HG03460 (cell line): Measurements from ENCODE around the gene ANGPTL4.
A peak's percentile ranks its signal among the peaks of the same experiment; 100 is the strongest.

Experiments used
- ATAC-seq: cut with Tn5 transposase; IDR thresholded peaks from one replicate; pipeline ENCODE4 v1.9.1; 2021; ENCODE audit not compliant: unreplicated experiment

ANGPTL4 gene

GRCh38 chr19:8387688-8388611, 24.0 kb downstream of the ANGPTL4 start:
- no peak for ATAC-seq

DNA sequence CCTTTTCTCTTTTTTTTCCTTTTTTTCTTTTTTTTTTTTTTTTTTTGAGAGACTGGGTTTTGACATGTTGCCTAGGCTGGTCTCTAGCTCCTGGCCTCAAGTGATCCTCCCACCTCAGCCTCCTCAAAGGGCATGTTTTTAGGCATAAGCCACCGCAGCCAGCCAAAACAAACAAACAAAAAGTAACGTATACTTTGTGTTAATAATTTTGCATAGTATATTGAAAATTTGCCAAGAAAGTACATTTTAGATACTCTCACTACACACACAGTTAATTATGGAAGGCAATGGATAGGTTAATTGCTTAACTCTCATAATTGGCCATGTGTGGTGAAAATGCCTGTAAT, 24.6 kb downstream of the ANGPTL4 start:
- ATAC-seq, result no peak

DNA sequence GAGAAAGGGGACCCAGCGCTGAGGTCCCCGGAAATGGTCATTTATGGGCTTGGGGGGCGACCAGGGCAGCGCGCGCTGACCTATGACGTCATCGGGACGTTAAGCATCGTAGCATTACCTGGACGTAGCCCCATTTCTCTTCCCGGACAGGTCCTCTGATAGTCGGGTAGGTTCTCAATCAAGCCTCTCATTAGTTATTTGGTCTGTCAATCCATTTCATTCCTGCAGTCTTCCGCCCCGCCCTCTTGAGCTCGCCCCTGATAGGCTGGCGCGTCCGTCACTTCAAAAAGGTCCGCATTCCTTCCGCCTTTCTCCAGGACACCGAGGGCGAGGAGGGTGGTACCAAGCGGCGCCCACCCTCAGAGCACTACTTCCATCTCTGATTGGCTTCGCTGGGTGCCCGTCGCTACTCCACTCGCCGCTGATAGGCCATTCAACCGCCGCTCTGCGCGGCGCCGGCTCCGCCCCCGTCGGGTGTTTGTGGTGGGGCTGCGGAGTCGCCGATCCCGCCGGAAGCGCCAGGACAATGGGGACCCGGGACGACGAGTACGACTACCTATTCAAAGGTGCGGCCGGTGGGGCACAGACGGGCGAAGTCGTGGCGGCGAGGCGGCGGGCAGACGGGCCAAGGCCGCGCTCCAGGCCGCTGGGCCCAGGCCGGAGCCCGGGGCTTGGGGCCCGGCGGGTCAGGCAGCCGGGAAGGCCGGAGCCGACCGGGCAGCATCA, 26.1 kb downstream of the ANGPTL4 start, which contains the start of gene RAB11B:
TSS of gene RAB11B (plus strand) at position 470 of the 726 bp plus-strand sequence. CDS start at position 527, 57 bp downstream.
- peak; percentile 88 for ATAC-seq

DNA sequence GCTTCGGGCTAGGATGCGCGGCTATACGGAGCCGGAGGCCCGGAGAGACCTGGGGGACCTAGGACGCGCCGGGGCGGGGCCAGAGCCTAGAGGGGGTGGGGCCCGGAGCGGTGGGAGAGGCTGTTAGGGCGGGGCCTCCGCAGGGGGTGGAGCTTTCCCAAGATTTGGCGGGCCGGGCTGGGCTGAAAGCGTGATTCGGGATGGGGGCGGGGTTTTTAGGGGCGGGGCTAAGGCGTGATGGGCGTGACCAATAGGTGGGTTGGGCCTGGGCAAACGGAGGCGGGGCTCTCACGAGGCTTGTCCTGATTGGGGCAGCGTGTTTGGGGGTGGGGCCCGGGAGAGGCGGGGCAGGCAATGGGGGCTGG, 26.6 kb downstream of the ANGPTL4 start:
- peak; percentile 39 for ATAC-seq

- ATAC-seq, result no peak
Observed at GRCh38 chr19:8391198-8392016, 27.5 kb downstream of the ANGPTL4 start.

DNA sequence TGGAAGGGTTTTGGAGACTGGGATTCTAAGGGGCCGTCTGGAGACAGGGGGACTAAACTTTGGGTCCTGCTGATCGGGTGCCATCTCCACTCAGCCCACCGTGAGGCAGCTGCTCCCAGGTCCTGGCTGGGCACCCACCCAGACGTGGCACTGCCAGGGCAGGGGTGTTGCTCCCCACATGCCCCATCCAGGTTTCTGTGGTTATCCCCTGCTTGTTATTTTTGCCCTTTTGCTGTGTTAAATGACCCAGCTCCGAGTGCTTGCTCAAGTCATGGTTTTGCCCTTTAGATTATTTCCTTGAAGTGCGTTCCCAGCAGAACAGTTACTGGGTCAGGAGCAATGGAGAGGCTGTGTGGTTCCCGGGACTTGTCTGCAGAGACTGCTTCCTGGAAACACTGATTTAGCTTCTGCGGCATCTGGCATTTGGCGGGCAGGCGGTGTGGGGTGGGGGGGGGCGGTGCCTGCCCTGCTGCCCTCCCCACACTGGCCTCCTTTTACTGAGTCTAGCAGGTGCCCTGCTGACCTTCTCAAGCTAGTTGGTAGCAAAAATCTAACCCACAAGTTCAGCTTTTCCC, 28.1 kb downstream of the ANGPTL4 start:
- no peak for ATAC-seq

GRCh38 chr19:8393192-8393870, 29.4 kb downstream of the ANGPTL4 start:
- no peak for ATAC-seq

GRCh38 chr19:8393871-8394250, 29.9 kb downstream of the ANGPTL4 start:
- no peak for ATAC-seq

DNA sequence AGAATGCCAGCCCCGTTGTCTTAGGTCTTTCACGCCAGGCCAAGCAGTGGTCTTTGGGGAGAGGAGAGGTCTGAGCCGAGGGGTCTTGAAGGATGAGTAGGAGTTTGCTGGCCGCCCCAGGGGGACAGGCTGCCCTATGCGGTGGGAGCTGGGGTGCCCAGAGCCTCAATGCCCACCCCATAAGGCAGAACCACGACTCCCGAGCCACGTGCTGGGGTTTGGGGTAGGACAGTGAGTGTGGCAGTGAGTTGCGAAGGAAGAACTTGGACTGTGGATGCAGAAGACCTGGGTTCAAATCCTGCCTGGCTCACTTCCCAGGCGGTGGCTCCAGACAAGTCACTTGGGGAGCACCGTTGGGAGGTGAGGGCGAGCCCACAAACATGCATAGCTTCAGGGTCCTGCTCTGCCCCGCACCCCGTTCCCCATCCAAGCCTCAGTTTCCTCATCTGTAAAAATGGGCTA, 31.7 kb downstream of the ANGPTL4 start:
- no peak for ATAC-seq

DNA sequence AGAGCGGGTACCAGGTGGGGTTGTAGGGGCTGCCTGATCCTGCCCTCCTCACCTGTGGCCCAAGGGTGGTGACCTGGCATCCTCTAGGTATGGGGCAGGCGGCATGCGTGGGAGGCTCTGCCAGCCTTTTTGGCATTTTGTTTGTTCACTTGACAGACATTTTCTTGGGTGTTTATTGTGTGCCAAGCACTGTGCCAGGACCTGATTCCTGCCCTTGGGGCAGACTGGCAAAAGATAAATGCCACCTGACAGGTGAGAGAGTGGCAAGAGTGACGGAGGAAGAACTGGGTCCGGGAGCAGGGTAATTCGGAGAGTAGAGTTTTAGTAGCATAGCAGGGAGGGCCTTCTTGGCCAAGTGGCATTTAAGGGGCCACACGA, 32.2 kb downstream of the ANGPTL4 start:
- no peak for ATAC-seq

- no peak for ATAC-seq
Observed at GRCh38 chr19:8396563-8397203, 32.7 kb downstream of the ANGPTL4 start.

DNA sequence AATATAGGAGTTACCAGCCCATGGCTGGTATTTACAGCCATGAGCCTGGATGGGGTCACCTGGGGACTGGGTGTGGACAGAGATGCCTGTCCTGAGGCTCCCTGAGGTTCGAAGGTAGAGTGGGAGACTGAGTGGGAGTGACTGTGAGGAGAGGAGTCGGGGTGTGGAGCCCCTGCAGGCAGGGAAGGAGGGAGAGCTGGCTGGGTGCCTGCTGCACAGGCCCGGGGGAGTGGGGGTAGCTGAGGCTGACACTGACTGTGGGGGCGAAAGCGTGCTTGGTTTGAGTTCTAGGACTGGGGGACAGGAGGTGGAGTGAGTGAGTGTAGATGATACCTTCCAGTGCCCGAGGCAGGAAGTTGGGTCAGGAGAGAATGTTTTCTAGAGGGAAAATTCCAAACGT, 33.3 kb downstream of the ANGPTL4 start:
- no peak for ATAC-seq

- ATAC-seq, result no peak
Observed at GRCh38 chr19:8397746-8398310, 33.9 kb downstream of the ANGPTL4 start.

DNA sequence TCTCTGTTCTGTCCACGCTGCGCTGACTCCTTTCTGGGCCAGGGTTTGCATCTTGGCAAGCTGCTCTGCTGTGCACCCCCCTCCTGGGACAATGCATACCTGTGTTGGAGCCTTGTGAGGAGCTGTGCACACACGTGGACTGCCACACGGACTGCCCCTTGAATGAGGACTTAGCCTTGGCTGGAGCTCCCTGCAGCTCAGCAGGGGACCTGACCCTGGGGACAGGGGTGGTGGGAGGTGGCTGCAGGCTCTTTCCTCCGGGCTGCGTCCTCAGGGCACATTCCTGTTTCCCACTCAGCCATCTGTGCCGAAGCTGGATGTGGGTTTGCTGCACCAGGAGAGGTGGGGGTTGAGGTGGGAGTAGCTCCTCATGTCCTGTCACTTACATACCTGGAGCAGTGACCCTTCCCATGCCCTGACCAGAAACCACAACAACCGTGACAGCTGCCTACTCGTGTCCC, 34.4 kb downstream of the ANGPTL4 start:
- no peak for ATAC-seq

DNA sequence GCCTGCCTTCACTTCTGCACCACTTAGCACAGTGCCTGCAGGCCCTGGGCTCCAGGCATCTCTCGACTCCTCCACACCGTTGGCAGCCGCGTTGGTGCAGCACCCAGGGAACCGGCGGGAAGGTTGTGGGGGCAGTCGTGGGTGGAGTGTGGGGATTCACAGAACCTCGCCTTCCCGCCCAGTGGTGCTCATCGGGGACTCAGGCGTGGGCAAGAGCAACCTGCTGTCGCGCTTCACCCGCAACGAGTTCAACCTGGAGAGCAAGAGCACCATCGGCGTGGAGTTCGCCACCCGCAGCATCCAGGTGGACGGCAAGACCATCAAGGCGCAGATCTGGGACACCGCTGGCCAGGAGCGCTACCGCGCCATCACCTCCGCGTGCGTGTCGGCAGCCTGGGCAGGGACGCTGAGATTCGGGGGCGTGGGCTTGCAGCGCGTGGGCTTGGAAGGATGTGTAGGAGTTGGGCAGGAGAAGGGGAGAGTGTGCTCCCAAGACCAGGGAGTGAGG, 35.8 kb downstream of the ANGPTL4 start:
- ATAC-seq, result no peak

GRCh38 chr19:8401981-8402411, 38.0 kb downstream of the ANGPTL4 start:
- ATAC-seq, result no peak

GRCh38 chr19:8403098-8403819, 39.3 kb downstream of the ANGPTL4 start:
- ATAC-seq, result no peak

DNA sequence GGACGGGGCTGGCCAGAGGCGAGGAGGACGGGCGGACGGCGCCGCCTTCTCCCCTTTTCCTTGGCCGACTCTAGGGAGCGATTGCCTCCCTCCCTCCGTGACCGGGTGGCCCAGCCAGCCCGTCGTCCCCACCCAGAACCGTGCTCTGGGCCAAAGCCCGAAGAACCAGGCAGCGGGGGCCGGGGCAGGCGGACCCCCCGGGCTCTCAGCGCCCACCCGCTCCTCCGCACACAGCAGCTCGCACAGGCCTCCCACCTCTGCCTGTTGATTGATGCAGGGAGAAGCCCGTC, 39.8 kb downstream of the ANGPTL4 start:
- no peak for ATAC-seq
